Pancreas (tissue), 10 donors: ENCODE measurements around the gene PNMA8A. TPM values are rescaled to one million over a fixed set of nuclear protein-coding genes. Genes with fewer than 3 reads are reported as not detected.
A peak's percentile ranks its signal among the peaks of the same experiment; 100 is the strongest.

Experiments used
- ATAC-seq, 4 donors: fragments of 200-7000 bp; cut with Tn5 transposase; one replicate each; pipeline versions ENCODE4 v1.8.0 to v1.9.1; 2020; ENCODE audit warnings: mild to moderate bottlenecking in 4 of 4, moderate library complexity in 4 of 4
- DNase-seq, 6 donors: peaks; one replicate each; pipeline ENCODE4 v3.0.0-alpha.2; 2020
- FAIRE-seq: peaks from 2 replicates; lab custom pipeline; 2012; peaks lifted over from hg19 to GRCh38; lab: Jason Lieb, UNC
- H3K27ac ChIP-seq, 4 donors: fragments of 200-600 bp; sonication (generic); 1 replicate in 3 of 4; 2 replicates in 1 of 4; pipeline versions ENCODE4 v1.5.0 to v1.8.0; 2020
- H3K27me3 ChIP-seq, 4 donors: fragments of 200-600 bp; one replicate each; pipeline ENCODE4 v1.8.0; 2021
- H3K36me3 ChIP-seq, 3 donors: fragments of 200-600 bp; sonication (generic) in 1 of 3; one replicate each; pipeline versions ENCODE4 v1.5.0 to v1.8.0; 2020 to 2021
- H3K4me1 ChIP-seq, 3 donors: fragments of 200-600 bp; one replicate each; pipeline ENCODE4 v1.8.0; 2021
- H3K4me3 ChIP-seq, 4 donors: fragments of 200-600 bp; sonication (generic) in 2 of 4; one replicate each; pipeline versions ENCODE4 v1.5.0 to v1.8.0; 2020 to 2021
- H3K9me3 ChIP-seq, 4 donors: fragments of 200-600 bp; one replicate each; pipeline ENCODE4 v1.8.0; 2021
- CTCF ChIP-seq, 4 donors: fragments of 200-600 bp; sonication (generic) in 3 of 4; IDR thresholded peaks; one replicate each; pipeline versions ENCODE4 v1.5.0 to v1.8.0; 2021; ENCODE audit warnings: antibody characterized with exemption in 4 of 4
- WGBS, 2 donors: extraction: QIAGEN DNeasy Blood & Tissue Kit; methylation state at CpG; one replicate each; pipeline ENCODE4 v1.1.7; 2013; 5-methylcytosine and 5-hydroxymethylcytosine counted together
- intact Hi-C, 3 donors: fragments of 100-400 bp; cut with DNase I; formaldehyde crosslinking; loops; one replicate each; pipeline versions ENCODE4 v1.11.1 to v1.14.2; 2022
- polyA plus RNA-seq, 2 donors: library from polyadenylated mRNA; stranded (reverse); fragments of 200-250 nt; gene quantifications; one replicate each; pipeline ENCODE4 v1.2.3, GENCODE V29; 2013
- total RNA-seq, 6 donors: library from RNA; stranded (reverse); fragmentation: NEBNext Ultra II Directional in 4 of 6; extraction: Animal tissue kit (Norgen Biotek cat#: 25700) in 4 of 6; gene quantifications; one replicate each; pipeline versions ENCODE4 v1.2.1 to v1.2.4, GENCODE V29; 2021 to 2023
- donor health status: healthy with polysubstance abuse.
- donor health status: DM: no; HTN: no; CAD: no; lungs with moderate emphysema.
- donor health status: DM: no; HTN: no; CAD: no.
- donor health status: control.
- donor health status: control.
- donor health status: Bipolar disorder and iron deficiency.
- donor health status: DM: yes; HTN: yes; CAD: no.
- donor health status: DM: no; HTN: no; CAD: no.
- donor health status: DM: no; HTN: no; CAD: no.
- donor health status: DM: yes; HTN: yes; CAD: no.

PNMA8A gene
- total and polyA plus RNA-seq, 8 donors, result 2.4 to 8.9 (median 5.8) TPM

- H3K36me3 ChIP-seq, result no peaks in the 10 kb centered on the region
- no peak for DNase-seq
- H3K4me3 ChIP-seq, result no peak overlapping the region
- ATAC-seq, result peak in 2 of 4 donors; percentile 17 to 61
- intact Hi-C loops, result no loop called here
- 49 to 53% methylated on average over 12 of the region's 12 CpGs for WGBS, 2 donors
- no peak for FAIRE-seq
- H3K9me3 ChIP-seq, result no peaks in the 10 kb centered on the region
- H3K27me3 ChIP-seq, result no peaks in the 10 kb centered on the region
- TF ChIP-seq CTCF (IDR thresholded peaks at IDR 0.05), result no peak
- no peaks in the 10 kb centered on the region for H3K4me1 ChIP-seq
- H3K27ac ChIP-seq, result no peak overlapping the region
Measured at GRCh38 chr19:46480415-46480814, 9.1 kb upstream of the PNMA8A start.

- intact Hi-C loops, result no loop called here
- Histone ChIP-seq H3K9me3 (no peaks in the 10 kb centered on the region), H3K36me3 (no peaks in the 10 kb centered on the region), H3K27ac (no peak overlapping the region), H3K4me3 (no peak overlapping the region), H3K27me3 (no peaks in the 10 kb centered on the region), H3K4me1 (peaks cover 0 to 2% (median 0%) of the 10 kb centered on the region in 3 donors)
- no peak for DNase-seq
- 52% methylated on average over 4 of the region's 4 CpGs for WGBS, 2 donors
- ATAC-seq, result no peak
- FAIRE-seq, result no peak
- TF ChIP-seq CTCF (IDR thresholded peaks at IDR 0.05), result no peak
Measured at GRCh38 chr19:46478356-46478986, 7.1 kb upstream of the PNMA8A start.

GRCh38 chr19:46475986-46476385 lies 4.6 kb upstream of the PNMA8A start:
- DNase-seq (no peak), FAIRE-seq (no peak), ATAC-seq (no peak)
- peaks cover 0 to 4% (median under 1%) of the 10 kb centered on the region in 3 donors for H3K4me1 ChIP-seq
- WGBS, 2 donors, result 46 to 63% methylated on average over 2 of the region's 2 CpGs
- H3K36me3 ChIP-seq, result no peaks in the 10 kb centered on the region
- H3K27me3 ChIP-seq, result no peaks in the 10 kb centered on the region
- intact Hi-C loops, result no loop called here
- H3K9me3 ChIP-seq, result no peaks in the 10 kb centered on the region
- no peak overlapping the region for H3K27ac ChIP-seq
- TF ChIP-seq CTCF (IDR thresholded peaks at IDR 0.05), result no peak
- no peak overlapping the region for H3K4me3 ChIP-seq

- no peaks in the 10 kb centered on the region for H3K27me3 ChIP-seq
- FAIRE-seq, result no peak
- peak overlapping the region in 1 of 4 donors; percentile 27 for H3K27ac ChIP-seq
- H3K9me3 ChIP-seq, result no peaks in the 10 kb centered on the region
- DNase-seq, result no peak
- TF ChIP-seq CTCF (IDR thresholded peaks at IDR 0.05), result no peak
- peaks cover 0 to 5% (median 4%) of the 10 kb centered on the region in 3 donors for H3K4me1 ChIP-seq
- intact Hi-C loops, result no loop called here
- H3K4me3 ChIP-seq, result no peak overlapping the region
- no peaks in the 10 kb centered on the region for H3K36me3 ChIP-seq
- 62 to 75% methylated on average over 8 of the region's 8 CpGs for WGBS, 2 donors
- no peak for ATAC-seq
Measured at GRCh38 chr19:46474211-46474610, 2.8 kb upstream of the PNMA8A start.

GRCh38 chr19:46472592-46472991 lies 1.2 kb upstream of the PNMA8A start:
- intact Hi-C loops, result no loop called here
- no peak for TF ChIP-seq CTCF (IDR thresholded peaks at IDR 0.05)
- no peak for FAIRE-seq
- no peaks in the 10 kb centered on the region for H3K36me3 ChIP-seq
- WGBS, 2 donors, result 86 to 88% methylated on average over 4 of the region's 4 CpGs
- no peak overlapping the region for H3K27ac ChIP-seq
- no peak overlapping the region for H3K4me3 ChIP-seq
- DNase-seq, result no peak
- H3K9me3 ChIP-seq, result no peaks in the 10 kb centered on the region
- H3K27me3 ChIP-seq, result no peaks in the 10 kb centered on the region
- ATAC-seq, result no peak
- H3K4me1 ChIP-seq, result peaks cover 0 to 5% (median 4%) of the 10 kb centered on the region in 3 donors
